ENCODE measurements around the gene NFATC2.

Gene NFATC2

DNA sequence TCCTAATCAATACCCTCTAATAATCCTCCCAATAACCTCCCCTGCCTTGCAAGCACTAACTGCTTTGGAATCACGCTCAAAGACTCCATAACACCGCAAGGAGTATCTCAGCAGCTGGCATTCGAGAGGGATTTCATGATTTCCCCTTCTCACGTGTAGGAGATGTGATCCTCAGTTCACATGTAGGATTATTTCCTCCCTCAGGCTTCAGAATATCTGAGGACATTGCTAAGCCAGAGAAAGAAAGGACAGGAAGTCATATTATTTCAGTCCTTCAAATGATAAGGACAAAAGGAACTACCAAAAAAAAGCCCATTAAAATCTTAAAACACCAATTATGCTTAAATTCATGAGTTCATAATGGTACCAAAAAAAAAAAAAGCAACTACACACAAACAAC, 122.9 kb downstream of the NFATC2 start:
- in situ Hi-C loops (cut with MboI; ENCODE audit: low sequenced_read_pairs, unreplicated experiment) = no loop called here
- no peak for DNase-seq (ENCODE audit: low spot score)
- TF ChIP-seq CTCF (IDR thresholded peaks at IDR 0.05; ENCODE audit: borderline replicate concordance, control extremely low read depth, extremely low read depth, insufficient read depth, missing control alignments) = no peak

DNA sequence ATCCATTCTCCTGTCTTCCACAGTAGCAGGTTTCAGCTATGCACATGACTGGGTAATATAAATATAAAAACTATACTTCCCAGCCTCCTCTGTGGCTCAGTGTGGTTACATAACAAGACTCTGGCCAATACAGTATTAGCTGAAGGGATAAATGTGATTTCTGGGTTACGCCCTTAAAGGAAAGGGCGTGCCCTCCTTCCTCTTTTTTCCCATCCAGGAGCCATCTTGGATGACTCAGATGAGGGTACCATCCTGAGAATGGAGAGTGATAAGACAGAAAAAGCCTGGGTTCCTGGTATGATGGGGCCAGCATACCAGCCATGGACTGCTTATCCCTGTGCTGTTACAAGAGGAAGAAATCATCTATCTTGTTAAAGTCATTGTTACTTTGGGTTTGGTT, 123.3 kb downstream of the NFATC2 start:
- no peak for TF ChIP-seq CTCF (IDR thresholded peaks at IDR 0.05; ENCODE audit: borderline replicate concordance, control extremely low read depth, extremely low read depth, insufficient read depth, missing control alignments)
- in situ Hi-C loops (cut with MboI; ENCODE audit: low sequenced_read_pairs, unreplicated experiment) = no loop called here
- no peak for DNase-seq (ENCODE audit: low spot score)

DNA sequence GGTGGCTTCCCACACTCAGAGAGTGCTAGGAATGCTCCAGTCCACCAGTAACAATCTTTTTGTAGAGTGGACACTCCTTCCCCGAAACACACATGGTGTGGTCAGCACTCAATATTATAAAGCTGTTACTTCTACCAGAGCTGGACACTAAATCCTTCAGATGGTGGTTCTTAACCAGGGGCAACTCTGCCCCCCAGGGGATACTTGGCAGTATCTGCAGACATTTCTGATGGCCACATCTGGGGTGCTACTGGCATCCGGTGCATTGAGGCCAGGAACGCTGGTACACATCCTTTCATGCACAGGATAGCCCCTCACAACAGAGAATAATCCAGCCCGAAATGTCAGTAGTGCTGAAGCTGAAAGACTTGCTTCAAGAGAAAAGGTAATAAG, 124.4 kb downstream of the NFATC2 start:
- no peak for DNase-seq (ENCODE audit: low spot score)
- no peak for TF ChIP-seq CTCF (IDR thresholded peaks at IDR 0.05; ENCODE audit: borderline replicate concordance, control extremely low read depth, extremely low read depth, insufficient read depth, missing control alignments)
- in situ Hi-C loops (cut with MboI; ENCODE audit: low sequenced_read_pairs, unreplicated experiment) = no loop called here

DNA sequence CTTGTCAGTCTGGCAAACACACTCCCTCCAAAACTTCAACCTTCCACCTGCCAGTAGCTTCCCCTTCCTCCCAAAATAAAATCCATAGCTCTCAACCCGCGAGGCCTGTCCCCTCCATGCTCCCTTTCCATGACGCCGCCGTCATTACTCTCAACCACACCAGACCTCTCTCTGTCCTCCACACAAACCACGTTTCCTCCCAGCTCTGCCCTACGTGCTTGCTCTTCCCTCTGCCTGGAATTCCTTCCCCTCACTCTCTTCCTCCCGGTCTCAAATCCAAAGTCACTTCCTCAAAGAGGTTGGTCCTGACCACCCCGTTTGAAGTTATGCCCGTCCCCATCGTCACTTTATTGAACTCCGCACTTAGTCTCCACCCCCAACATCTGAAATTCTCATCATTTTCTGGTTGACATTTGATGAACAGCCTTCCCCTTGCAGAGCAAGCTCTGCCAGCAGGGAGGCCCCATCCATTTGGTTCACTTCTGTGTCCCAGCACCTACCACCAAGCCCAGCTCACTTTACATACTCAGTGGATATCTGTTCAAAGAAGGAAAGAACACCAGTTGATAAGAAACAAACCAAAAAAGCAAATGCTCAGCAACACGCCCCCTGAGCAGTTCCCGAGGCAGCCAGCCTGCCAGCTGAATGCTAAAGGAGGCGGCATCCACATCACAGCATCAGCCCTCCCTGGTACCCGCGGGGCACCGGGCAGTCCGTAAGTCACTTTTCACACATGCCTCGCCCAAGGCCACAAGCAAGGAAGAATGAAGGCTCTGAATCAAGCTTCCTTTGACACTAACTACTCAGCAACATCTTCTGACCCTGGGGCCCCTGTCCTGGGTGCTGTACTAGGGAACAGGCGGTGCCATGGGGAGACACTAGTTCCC, 125.0 kb downstream of the NFATC2 start:
- in situ Hi-C loops (cut with MboI; ENCODE audit: low sequenced_read_pairs, unreplicated experiment) = no loop called here
- no peak for TF ChIP-seq CTCF (IDR thresholded peaks at IDR 0.05; ENCODE audit: borderline replicate concordance, control extremely low read depth, extremely low read depth, insufficient read depth, missing control alignments)
- DNase-seq (ENCODE audit: low spot score) = no peak

GRCh38 chr20:51416532-51417249, 125.8 kb downstream of the NFATC2 start:
- DNase-seq (ENCODE audit: low spot score) = peak; percentile 24
- TF ChIP-seq CTCF (IDR thresholded peaks at IDR 0.05; ENCODE audit: borderline replicate concordance, control extremely low read depth, extremely low read depth, insufficient read depth, missing control alignments) = no peak
- in situ Hi-C loops (cut with MboI; ENCODE audit: low sequenced_read_pairs, unreplicated experiment) = no loop called here

- TF ChIP-seq CTCF (IDR thresholded peaks at IDR 0.05; ENCODE audit: borderline replicate concordance, control extremely low read depth, extremely low read depth, insufficient read depth, missing control alignments) = no peak
- in situ Hi-C loops (cut with MboI; ENCODE audit: low sequenced_read_pairs, unreplicated experiment) = no loop called here
These were observed 128.7 kb downstream of the NFATC2 start for GRCh38 chr20:51413857-51414256.

More at GRCh38 chr20:51413857-51414256, 128.7 kb downstream of the NFATC2 start:
- DNase-seq (ENCODE audit: low spot score) = no peak
